Measurements from ENCODE around the gene DUSP7. TPM values are rescaled to one million over a fixed set of nuclear protein-coding genes. Genes with fewer than 3 reads are reported as not detected.

The DUSP7 gene
- total RNA-seq, 1 donor from 2014 or later = 25.9 TPM

GRCh38 chr3:52056968-52057811 lies 819 bp upstream of the DUSP7 start:
- peak overlapping the region; percentile 96 for H3K27ac Mint-ChIP-seq
- peak overlapping the region; percentile 96 for H3K4me3 Mint-ChIP-seq
- no peaks in the 10 kb centered on the region for H3K9me3 Mint-ChIP-seq
- peak; percentile 29 for TF ChIP-seq CTCF (conservative IDR thresholded peaks at IDR 0.05)
- peak; percentile 99 for DNase-seq (ENCODE audit: extremely low spot score, unreplicated experiment)
- no peaks in the 10 kb centered on the region for H3K36me3 Mint-ChIP-seq
- no peaks in the 10 kb centered on the region for H3K27me3 Mint-ChIP-seq
- H3K4me1 Mint-ChIP-seq (ENCODE audit: unreplicated experiment) = peaks cover 19% of the 10 kb centered on the region

- no peaks in the 10 kb centered on the region for H3K27me3 Mint-ChIP-seq
- H3K4me1 Mint-ChIP-seq (ENCODE audit: unreplicated experiment) = peaks cover 16% of the 10 kb centered on the region
- TF ChIP-seq CTCF (conservative IDR thresholded peaks at IDR 0.05) = peak; percentile 42
- no peaks in the 10 kb centered on the region for H3K36me3 Mint-ChIP-seq
- DNase-seq (ENCODE audit: extremely low spot score, unreplicated experiment) = no peak
- peak overlapping the region; percentile 51 for H3K27ac Mint-ChIP-seq
- no peaks in the 10 kb centered on the region for H3K9me3 Mint-ChIP-seq
- H3K4me3 Mint-ChIP-seq = peak overlapping the region; percentile 91
These were observed 627 bp downstream of the DUSP7 start for GRCh38 chr3:52055537-52056351.

- Mint-ChIP-seq H3K36me3 (no peaks in the 10 kb centered on the region), H3K4me1 (ENCODE audit: unreplicated experiment) (peaks cover 16% of the 10 kb centered on the region), H3K4me3 (peak overlapping the region; percentile 91), H3K27me3 (no peaks in the 10 kb centered on the region), H3K9me3 (no peaks in the 10 kb centered on the region), H3K27ac (peak overlapping the region; percentile 73)
- DNase-seq (ENCODE audit: extremely low spot score, unreplicated experiment) = no peak
- peak; percentile 64 for TF ChIP-seq CTCF (conservative IDR thresholded peaks at IDR 0.05)
These were observed 1.5 kb downstream of the DUSP7 start for GRCh38 chr3:52054661-52055511.

- DNase-seq (ENCODE audit: extremely low spot score, unreplicated experiment) = no peak
- Mint-ChIP-seq H3K9me3 (no peaks in the 10 kb centered on the region), H3K27me3 (no peaks in the 10 kb centered on the region), H3K4me1 (ENCODE audit: unreplicated experiment) (peaks cover 16% of the 10 kb centered on the region), H3K4me3 (peak overlapping the region; percentile 85), H3K36me3 (no peaks in the 10 kb centered on the region), H3K27ac (peak overlapping the region; percentile 74)
- TF ChIP-seq CTCF (conservative IDR thresholded peaks at IDR 0.05) = no peak
These were observed 2.8 kb downstream of the DUSP7 start for GRCh38 chr3:52053307-52054304.
